HEK293T (cell line): ENCODE data around the gene NCOA5.

Source experiments
- ELF4 ChIP-seq: fragments of 450-650 bp; IDR thresholded peaks from 2 replicates; pipeline ENCODE4 v1.6.1; 2017; ENCODE audit warnings: antibody characterized with exemption
- NFRKB ChIP-seq: fragments of 450-650 bp; IDR thresholded peaks from 2 replicates; pipeline ENCODE4 v1.6.1; 2016; ENCODE audit warnings: mild to moderate bottlenecking, moderate library complexity
- SP1 ChIP-seq: fragments of 450-650 bp; IDR thresholded peaks from 2 replicates; pipeline ENCODE4 v1.6.1; 2017

DNA sequence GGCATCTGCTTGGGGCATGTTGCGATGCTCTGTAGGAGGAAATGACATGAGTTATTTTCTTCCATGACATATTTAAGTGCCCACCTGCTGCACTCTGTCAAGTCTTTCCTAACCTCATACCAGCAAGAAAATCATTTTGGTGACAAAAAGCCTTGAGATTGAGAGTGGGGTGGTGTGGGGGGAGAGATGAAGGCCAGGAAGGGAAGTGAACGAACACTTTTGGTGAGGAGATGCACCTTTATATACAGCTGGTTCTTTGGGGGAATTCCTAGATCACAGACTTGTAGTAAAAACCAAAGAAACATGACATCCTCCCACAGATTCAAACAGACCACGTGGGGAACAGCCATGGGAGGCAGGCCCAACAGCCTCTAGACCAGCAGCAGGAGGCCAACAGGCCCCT lies 26.1 kb downstream of the NCOA5 start:
- no peak for TF ChIP-seq SP1
- no peak for TF ChIP-seq NFRKB
- TF ChIP-seq ELF4, result no peak
